ENCODE data around the gene IFNAR1. TPM values are rescaled to one million over a fixed set of nuclear protein-coding genes. Genes with fewer than 3 reads are reported as not detected.

Gene IFNAR1
- total and polyA plus RNA-seq, 4 experiments from 2014 or later: 52.5 to 64.4 (median 61.3) TPM

GRCh38 chr21:33369586-33369985 lies 44.8 kb downstream of the IFNAR1 start:
- intact Hi-C loops (cut with micrococcal nuclease): no loop called here
- peaks cover 0 to 2% of the 10 kb centered on the region in 2 donors for H3K27me3 Mint-ChIP-seq
- POLR2A ChIA-PET (ENCODE audit: partially characterized antibody): interaction anchor here (1.8 kb wide), 1 partner anchor 9 kb away, joined by 6 read pairs; no protein-coding TSS in a partner anchor

GRCh38 chr21:33370305-33370704 lies 45.5 kb downstream of the IFNAR1 start:
- peaks cover 0 to 24% (median 18%) of the 10 kb centered on the region in 8 donors for H3K9me3 Mint-ChIP-seq
- H3K27ac ChIP-seq (ENCODE audit: low read depth, low read length): no peak overlapping the region
- H3K36me3 ChIP-seq (ENCODE audit: insufficient read depth, low read length): no peaks in the 10 kb centered on the region
- H3K36me3 Mint-ChIP-seq: peaks cover 0 to 5% of the 10 kb centered on the region in 2 donors
- H3K27ac Mint-ChIP-seq: no peak overlapping the region
- ChIA-PET CTCF (ENCODE audit: partially characterized antibody) (interaction anchor here (1.1 to 2.5 kb wide), 3 partner anchors 9 to 172 kb away, joined by 4 to 9 read pairs (median 9); no protein-coding TSS in a partner anchor), POLR2A (ENCODE audit: partially characterized antibody) (interaction anchor here (1.8 kb wide), 1 partner anchor 10 kb away, joined by 6 read pairs; no protein-coding TSS in a partner anchor)
- peaks cover 0 to 2% of the 10 kb centered on the region in 2 donors for H3K27me3 Mint-ChIP-seq
- DNase-seq: no peak
- H3K4me1 ChIP-seq (ENCODE audit: insufficient read depth, low read length): peaks cover 8% of the 10 kb centered on the region
- no peaks in the 10 kb centered on the region for H3K27me3 ChIP-seq (ENCODE audit: insufficient read depth, low read length)
- peaks cover 4 to 8% (median 6%) of the 10 kb centered on the region in 4 donors for H3K4me1 Mint-ChIP-seq
- no peak overlapping the region for H3K4me3 ChIP-seq (ENCODE audit: low read length in 2 of 2)
- intact Hi-C loops (cut with micrococcal nuclease): loop anchor here (10.0 kb wide), 1 partner anchor 536 kb away; no protein-coding TSS in a partner anchor
- H3K9me3 ChIP-seq (ENCODE audit: control insufficient read depth in 1 of 2, low read length in 2 of 2): peaks cover 0 to 8% of the 10 kb centered on the region in 2 donors
- no peak overlapping the region for H3K4me3 Mint-ChIP-seq

More at GRCh38 chr21:33369586-33369985, 44.8 kb downstream of the IFNAR1 start:
- Histone ChIP-seq H3K27ac (ENCODE audit: low read depth, low read length) (no peak overlapping the region), H3K36me3 (ENCODE audit: insufficient read depth, low read length) (no peaks in the 10 kb centered on the region), H3K4me1 (ENCODE audit: insufficient read depth, low read length) (peaks cover 3% of the 10 kb centered on the region), H3K27me3 (ENCODE audit: insufficient read depth, low read length) (no peaks in the 10 kb centered on the region), H3K9me3 (ENCODE audit: control insufficient read depth in 1 of 2, low read length in 2 of 2) (peaks cover 0 to 8% of the 10 kb centered on the region in 2 donors), H3K4me3 (ENCODE audit: low read length in 2 of 2) (no peak overlapping the region)
- CTCF ChIA-PET (ENCODE audit: partially characterized antibody): interaction anchor here (0.8 to 2.5 kb wide), 3 partner anchors 9 to 171 kb away, joined by 3 to 9 read pairs (median 9); no protein-coding TSS in a partner anchor
- no peak for DNase-seq
- Mint-ChIP-seq H3K27ac (peak overlapping the region in 1 of 7 donors; percentile 22), H3K9me3 (peaks cover 0 to 24% (median 18%) of the 10 kb centered on the region in 8 donors), H3K4me3 (no peak overlapping the region), H3K36me3 (peaks cover 0 to 5% of the 10 kb centered on the region in 2 donors), H3K4me1 (peaks cover 0 to 4% (median 2%) of the 10 kb centered on the region in 4 donors)

- POLR2A ChIA-PET (ENCODE audit: partially characterized antibody): interaction anchor here (1.5 kb wide), 1 partner anchor 9 kb away, joined by 6 read pairs; no protein-coding TSS in a partner anchor
- no peak overlapping the region for H3K27ac ChIP-seq (ENCODE audit: low read depth, low read length)
Observed at GRCh38 chr21:33371366-33371765, 46.6 kb downstream of the IFNAR1 start.

GRCh38 chr21:33372582-33372981 lies 47.8 kb downstream of the IFNAR1 start:
- Mint-ChIP-seq H3K27me3 (no peaks in the 10 kb centered on the region), H3K27ac (no peak overlapping the region), H3K4me1 (peaks cover 5 to 16% (median 7%) of the 10 kb centered on the region in 4 donors), H3K4me3 (no peak overlapping the region), H3K36me3 (peaks cover 0 to under 1% of the 10 kb centered on the region in 2 donors), H3K9me3 (peaks cover 0 to 12% (median 7%) of the 10 kb centered on the region in 8 donors)
- H3K9me3 ChIP-seq (ENCODE audit: control insufficient read depth in 1 of 2, low read length in 2 of 2): peaks cover 0 to under 1% of the 10 kb centered on the region in 2 donors
- intact Hi-C loops (cut with micrococcal nuclease): loop anchor here (10.0 kb wide), 1 partner anchor 538 kb away; no protein-coding TSS in a partner anchor
- H3K4me1 ChIP-seq (ENCODE audit: insufficient read depth, low read length): peaks cover 9% of the 10 kb centered on the region
- no peak overlapping the region for H3K27ac ChIP-seq (ENCODE audit: low read depth, low read length)
- CTCF ChIA-PET (ENCODE audit: partially characterized antibody): interaction anchor here (0.7 to 4.4 kb wide), 2 partner anchors 45 to 175 kb away, joined by 3 to 28 read pairs; no protein-coding TSS in a partner anchor
- H3K4me3 ChIP-seq (ENCODE audit: low read length in 2 of 2): no peak overlapping the region
- POLR2A ChIA-PET (ENCODE audit: partially characterized antibody): interaction anchor here (1.5 kb wide), 1 partner anchor 11 kb away, joined by 6 read pairs; no protein-coding TSS in a partner anchor
- no peaks in the 10 kb centered on the region for H3K36me3 ChIP-seq (ENCODE audit: insufficient read depth, low read length)
- H3K27me3 ChIP-seq (ENCODE audit: insufficient read depth, low read length): no peaks in the 10 kb centered on the region
- no peak for DNase-seq

More at GRCh38 chr21:33371366-33371765, 46.6 kb downstream of the IFNAR1 start:
- DNase-seq: no peak
- no peak overlapping the region for H3K4me3 ChIP-seq (ENCODE audit: low read length in 2 of 2)
- H3K4me3 Mint-ChIP-seq: no peak overlapping the region
- peaks cover 5 to 10% (median 8%) of the 10 kb centered on the region in 4 donors for H3K4me1 Mint-ChIP-seq
- peaks cover 9% of the 10 kb centered on the region for H3K4me1 ChIP-seq (ENCODE audit: insufficient read depth, low read length)
- intact Hi-C loops (cut with micrococcal nuclease): loop anchor here (10.0 kb wide), 1 partner anchor 537 kb away; no protein-coding TSS in a partner anchor
- no peaks in the 10 kb centered on the region for H3K27me3 ChIP-seq (ENCODE audit: insufficient read depth, low read length)
- H3K9me3 ChIP-seq (ENCODE audit: control insufficient read depth in 1 of 2, low read length in 2 of 2): peaks cover 0 to 8% of the 10 kb centered on the region in 2 donors
- H3K9me3 Mint-ChIP-seq: peaks cover 0 to 23% (median 16%) of the 10 kb centered on the region in 8 donors
- CTCF ChIA-PET (ENCODE audit: partially characterized antibody): interaction anchor here (0.8 to 1.1 kb wide), 3 partner anchors 139 to 171 kb away, joined by 3 to 4 read pairs (median 4); no protein-coding TSS in a partner anchor
- H3K36me3 Mint-ChIP-seq: peaks cover 0 to 5% of the 10 kb centered on the region in 2 donors
- no peak overlapping the region for H3K27ac Mint-ChIP-seq
- no peaks in the 10 kb centered on the region for H3K36me3 ChIP-seq (ENCODE audit: insufficient read depth, low read length)
- no peaks in the 10 kb centered on the region for H3K27me3 Mint-ChIP-seq

- no peaks in the 10 kb centered on the region for H3K9me3 ChIP-seq (ENCODE audit: control insufficient read depth in 1 of 2, low read length in 2 of 2)
- H3K4me1 Mint-ChIP-seq: peaks cover 5 to 16% (median 7%) of the 10 kb centered on the region in 4 donors
- H3K27me3 ChIP-seq (ENCODE audit: insufficient read depth, low read length): no peaks in the 10 kb centered on the region
- no peaks in the 10 kb centered on the region for H3K27me3 Mint-ChIP-seq
- H3K9me3 Mint-ChIP-seq: peaks cover 0 to 3% (median 2%) of the 10 kb centered on the region in 8 donors
- no peak overlapping the region for H3K27ac ChIP-seq (ENCODE audit: low read depth, low read length)
- CTCF ChIA-PET (ENCODE audit: partially characterized antibody): interaction anchor here (0.7 to 4.9 kb wide), 10 partner anchors 8 to 176 kb away, joined by 3 to 28 read pairs (median 4); partner anchors contain the start of gene IFNAR1
- H3K27ac Mint-ChIP-seq: no peak overlapping the region
- H3K4me3 ChIP-seq (ENCODE audit: low read length in 2 of 2): no peak overlapping the region
- intact Hi-C loops (cut with micrococcal nuclease): loop anchor here (10.0 kb wide), 1 partner anchor 539 kb away; no protein-coding TSS in a partner anchor
- POLR2A ChIA-PET (ENCODE audit: partially characterized antibody): interaction anchor here (1.8 kb wide), 1 partner anchor 12 kb away, joined by 7 read pairs; no protein-coding TSS in a partner anchor
- H3K4me1 ChIP-seq (ENCODE audit: insufficient read depth, low read length): peaks cover 9% of the 10 kb centered on the region
- no peak overlapping the region for H3K4me3 Mint-ChIP-seq
- H3K36me3 ChIP-seq (ENCODE audit: insufficient read depth, low read length): no peaks in the 10 kb centered on the region
- DNase-seq: no peak
- H3K36me3 Mint-ChIP-seq: no peaks in the 10 kb centered on the region
Observed at GRCh38 chr21:33373451-33373850, 48.7 kb downstream of the IFNAR1 start.

DNA sequence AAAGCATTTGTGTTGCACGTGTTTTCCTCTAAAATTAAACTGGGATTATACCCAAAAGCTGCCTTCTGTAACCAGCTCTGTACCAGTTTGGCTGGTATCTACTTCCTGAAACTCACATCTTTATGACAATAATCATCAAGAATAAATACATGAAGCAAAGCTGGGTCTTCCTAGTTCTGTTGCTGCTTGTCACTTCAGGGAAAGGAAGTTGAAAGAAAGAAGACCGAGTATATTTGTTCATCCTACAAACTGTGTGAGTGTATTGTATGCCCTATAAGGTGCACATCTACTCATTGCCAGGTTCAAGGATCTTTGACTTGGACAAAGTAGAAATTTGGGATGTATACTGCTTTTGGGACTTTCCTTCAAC lies 49.3 kb downstream of the IFNAR1 start:
- CTCF ChIA-PET (ENCODE audit: partially characterized antibody): interaction anchor here (0.6 to 4.9 kb wide), 10 partner anchors 9 to 1925 kb away, joined by 3 to 28 read pairs (median 4); partner anchors contain the start of gene IFNAR1
- Mint-ChIP-seq H3K4me1 (peaks cover 6 to 18% (median 8%) of the 10 kb centered on the region in 4 donors), H3K27ac (no peak overlapping the region), H3K9me3 (peaks cover 0 to 5% (median 0%) of the 10 kb centered on the region in 8 donors), H3K36me3 (no peaks in the 10 kb centered on the region), H3K4me3 (no peak overlapping the region), H3K27me3 (no peaks in the 10 kb centered on the region)
- H3K4me3 ChIP-seq (ENCODE audit: low read length in 2 of 2): no peak overlapping the region
- H3K27ac ChIP-seq (ENCODE audit: low read depth, low read length): no peak overlapping the region
- H3K27me3 ChIP-seq (ENCODE audit: insufficient read depth, low read length): no peaks in the 10 kb centered on the region
- H3K36me3 ChIP-seq (ENCODE audit: insufficient read depth, low read length): no peaks in the 10 kb centered on the region
- POLR2A ChIA-PET (ENCODE audit: partially characterized antibody): interaction anchor here (1.8 kb wide), 1 partner anchor 12 kb away, joined by 7 read pairs; no protein-coding TSS in a partner anchor
- no peak for DNase-seq
- intact Hi-C loops (cut with micrococcal nuclease): loop anchor here (1.0 to 10.0 kb wide), 5 partner anchors 13 to 539 kb away; no protein-coding TSS in a partner anchor
- peaks cover 9% of the 10 kb centered on the region for H3K4me1 ChIP-seq (ENCODE audit: insufficient read depth, low read length)
- H3K9me3 ChIP-seq (ENCODE audit: control insufficient read depth in 1 of 2, low read length in 2 of 2): no peaks in the 10 kb centered on the region

Measured in CD4-positive, alpha-beta memory T cell (primary cell).